Fibroblast of the aortic adventitia (primary cell): Measurements from ENCODE around the gene ISLR2. TPM values are rescaled to one million over a fixed set of nuclear protein-coding genes. Genes with fewer than 3 reads are reported as not detected.

Experiments used
- DNase-seq: peaks from one replicate; pipeline ENCODE4 v3.0.0-alpha.2; 2010; ENCODE audit warnings: low read depth
- H3K4me3 ChIP-seq: 2 replicates; pipeline ENCODE4 v1.5.1; 2011; ENCODE audit warnings: low read depth, mild to moderate bottlenecking, control low read depth, low read length, moderate library complexity
- total RNA-seq: library from RNA; depleted of rRNA; stranded (reverse); fragments of >200 nt; gene quantifications from 2 replicates; pipeline ENCODE4 v1.2.3, GENCODE V29; 2012; ENCODE audit warnings: low replicate concordance
- TF ChIP-seq, protein P1 (sequence below): IDR thresholded peaks from 2 replicates; pipeline ENCODE4 v1.5.1; 2011; ENCODE audit warnings: mild to moderate bottlenecking, low read length, control low read depth, inconsistent platforms; ENCODE audit not compliant: insufficient read depth

Gene ISLR2
- total RNA-seq, 1 donor = 0.36 TPM

- TF ChIP-seq, protein P1, sequence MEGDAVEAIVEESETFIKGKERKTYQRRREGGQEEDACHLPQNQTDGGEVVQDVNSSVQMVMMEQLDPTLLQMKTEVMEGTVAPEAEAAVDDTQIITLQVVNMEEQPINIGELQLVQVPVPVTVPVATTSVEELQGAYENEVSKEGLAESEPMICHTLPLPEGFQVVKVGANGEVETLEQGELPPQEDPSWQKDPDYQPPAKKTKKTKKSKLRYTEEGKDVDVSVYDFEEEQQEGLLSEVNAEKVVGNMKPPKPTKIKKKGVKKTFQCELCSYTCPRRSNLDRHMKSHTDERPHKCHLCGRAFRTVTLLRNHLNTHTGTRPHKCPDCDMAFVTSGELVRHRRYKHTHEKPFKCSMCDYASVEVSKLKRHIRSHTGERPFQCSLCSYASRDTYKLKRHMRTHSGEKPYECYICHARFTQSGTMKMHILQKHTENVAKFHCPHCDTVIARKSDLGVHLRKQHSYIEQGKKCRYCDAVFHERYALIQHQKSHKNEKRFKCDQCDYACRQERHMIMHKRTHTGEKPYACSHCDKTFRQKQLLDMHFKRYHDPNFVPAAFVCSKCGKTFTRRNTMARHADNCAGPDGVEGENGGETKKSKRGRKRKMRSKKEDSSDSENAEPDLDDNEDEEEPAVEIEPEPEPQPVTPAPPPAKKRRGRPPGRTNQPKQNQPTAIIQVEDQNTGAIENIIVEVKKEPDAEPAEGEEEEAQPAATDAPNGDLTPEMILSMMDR = no peak
- no peak overlapping the region for H3K4me3 ChIP-seq
- no peak for DNase-seq
Observed at GRCh38 chr15:74135041-74135565, 4.7 kb downstream of the ISLR2 start.

DNA sequence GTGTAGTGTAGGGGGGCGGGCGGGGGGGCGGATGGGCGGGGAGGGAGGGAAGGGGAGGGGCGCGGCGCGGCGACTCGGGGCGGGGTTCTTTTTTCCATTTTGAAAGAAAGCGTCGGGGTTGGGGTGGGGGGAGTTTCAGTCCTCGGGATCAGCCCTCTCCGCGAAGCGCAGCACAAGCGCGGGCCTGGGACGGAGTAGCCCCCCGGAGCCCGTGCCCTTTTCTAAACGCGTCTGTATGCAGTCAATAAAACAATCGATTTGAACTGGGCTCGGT, 6.1 kb downstream of the ISLR2 start:
- TF ChIP-seq, protein P1 = no peak
- DNase-seq = no peak
- peak overlapping the region; percentile 63 for H3K4me3 ChIP-seq

- H3K4me3 ChIP-seq = peak overlapping the region; percentile 58
- DNase-seq = peak; percentile 23
- TF ChIP-seq, protein P1 = no peak
Observed at GRCh38 chr15:74136814-74137536, 6.6 kb downstream of the ISLR2 start.

- no peak for DNase-seq
- H3K4me3 ChIP-seq = no peak overlapping the region
- TF ChIP-seq, protein P1 = no peak
Observed at GRCh38 chr15:74137537-74137894, 7.1 kb downstream of the ISLR2 start.

DNA sequence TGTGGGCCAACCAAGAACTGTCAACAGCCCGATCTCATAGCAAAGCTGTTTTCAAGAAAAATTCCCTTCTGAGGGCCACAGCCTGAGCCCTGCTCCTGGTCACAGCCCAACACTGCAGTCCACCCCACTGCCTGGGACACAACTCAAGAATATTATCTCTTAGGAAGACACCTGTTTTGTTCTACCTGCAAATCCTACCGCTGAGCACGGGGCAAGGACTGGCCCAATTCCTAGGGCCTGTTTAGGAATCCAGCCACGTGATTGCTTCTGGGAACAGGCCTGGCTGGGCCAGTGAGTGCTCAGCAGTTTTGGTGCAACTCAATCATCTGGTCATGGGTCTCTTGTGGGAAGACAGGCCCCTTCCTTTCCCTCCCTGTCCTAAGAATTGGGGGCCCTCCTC, 8.3 kb downstream of the ISLR2 start:
- H3K4me3 ChIP-seq = no peak overlapping the region
- TF ChIP-seq, protein P1 = no peak
- no peak for DNase-seq

DNA sequence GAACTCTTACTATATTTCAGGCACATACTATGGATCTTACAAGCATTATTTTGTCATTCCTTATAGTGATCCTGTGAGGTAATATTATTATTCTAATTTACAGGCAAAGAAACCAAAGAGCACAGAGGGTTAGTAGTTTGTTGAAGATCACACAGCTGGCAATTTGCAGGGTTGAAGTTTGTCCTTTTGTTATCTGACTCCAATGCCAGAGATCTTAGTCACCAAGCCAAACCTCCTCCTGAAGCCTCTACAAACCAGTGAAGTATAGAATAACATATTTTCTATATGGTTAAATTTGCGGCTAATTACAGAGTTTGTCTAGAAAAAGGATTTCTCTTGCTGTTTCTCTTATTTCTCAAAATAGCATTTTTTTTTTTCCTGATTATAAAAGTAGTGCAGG, 11.2 kb downstream of the ISLR2 start:
- peak; percentile 41 for DNase-seq
- TF ChIP-seq, protein P1 = no peak
- no peak overlapping the region for H3K4me3 ChIP-seq
